GM12872 (cell line): ENCODE results near the gene ZNF385A.

Source experiments
- CTCF ChIP-seq: IDR thresholded peaks from 3 replicates; pipeline ENCODE4 v1.5.1; 2011; ENCODE audit warnings: low read depth, mild to moderate bottlenecking, low read length, moderate library complexity; ENCODE audit not compliant: insufficient read depth

ZNF385A gene

DNA sequence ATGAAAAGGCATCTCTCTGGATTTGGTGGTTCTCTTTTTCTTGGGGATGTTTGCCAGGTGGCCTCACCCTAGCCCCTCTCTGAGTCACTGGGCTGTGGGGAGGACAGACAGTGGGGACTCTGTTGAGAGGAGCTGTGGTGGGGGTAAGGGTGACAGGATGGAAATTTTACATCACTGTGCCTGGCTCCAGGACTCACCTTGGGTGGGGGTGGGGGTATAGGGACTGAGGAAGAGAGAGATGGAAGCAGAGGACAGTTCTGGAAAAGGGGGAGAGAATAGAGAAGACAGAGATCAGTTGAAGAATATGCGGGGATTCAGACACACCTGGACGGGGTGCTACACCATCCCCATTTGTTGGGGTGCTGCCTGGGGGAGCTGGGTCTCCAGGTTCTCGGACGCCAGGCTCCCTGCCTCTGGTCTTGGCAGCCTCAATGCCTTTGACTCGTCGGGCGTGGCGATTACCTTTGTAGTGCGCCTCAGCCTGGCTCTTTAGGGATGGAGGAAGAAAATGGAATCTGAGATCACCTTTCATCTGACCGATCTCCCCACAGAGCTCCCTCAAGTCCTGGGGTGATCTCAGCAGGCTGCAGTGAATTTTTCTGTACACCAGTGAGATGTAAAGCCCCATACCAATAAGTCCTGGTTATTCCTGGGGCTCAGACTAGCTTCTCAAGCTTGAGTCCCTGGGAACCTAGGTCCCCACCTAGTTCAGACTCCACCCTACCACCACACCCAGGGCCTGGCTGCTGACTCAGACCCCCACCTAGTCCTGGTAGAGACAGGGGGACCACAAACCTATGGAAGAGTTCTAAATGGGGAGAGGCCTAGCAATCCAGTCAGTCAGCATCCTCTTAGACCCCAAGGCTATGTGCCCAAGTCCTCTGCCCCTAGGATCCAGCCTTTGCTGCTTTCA is 10.6 kb downstream of the ZNF385A start:
- no peak for TF ChIP-seq CTCF

- TF ChIP-seq CTCF, result no peak
Observed at GRCh38 chr12:54372113-54372806, 12.3 kb downstream of the ZNF385A start.

DNA sequence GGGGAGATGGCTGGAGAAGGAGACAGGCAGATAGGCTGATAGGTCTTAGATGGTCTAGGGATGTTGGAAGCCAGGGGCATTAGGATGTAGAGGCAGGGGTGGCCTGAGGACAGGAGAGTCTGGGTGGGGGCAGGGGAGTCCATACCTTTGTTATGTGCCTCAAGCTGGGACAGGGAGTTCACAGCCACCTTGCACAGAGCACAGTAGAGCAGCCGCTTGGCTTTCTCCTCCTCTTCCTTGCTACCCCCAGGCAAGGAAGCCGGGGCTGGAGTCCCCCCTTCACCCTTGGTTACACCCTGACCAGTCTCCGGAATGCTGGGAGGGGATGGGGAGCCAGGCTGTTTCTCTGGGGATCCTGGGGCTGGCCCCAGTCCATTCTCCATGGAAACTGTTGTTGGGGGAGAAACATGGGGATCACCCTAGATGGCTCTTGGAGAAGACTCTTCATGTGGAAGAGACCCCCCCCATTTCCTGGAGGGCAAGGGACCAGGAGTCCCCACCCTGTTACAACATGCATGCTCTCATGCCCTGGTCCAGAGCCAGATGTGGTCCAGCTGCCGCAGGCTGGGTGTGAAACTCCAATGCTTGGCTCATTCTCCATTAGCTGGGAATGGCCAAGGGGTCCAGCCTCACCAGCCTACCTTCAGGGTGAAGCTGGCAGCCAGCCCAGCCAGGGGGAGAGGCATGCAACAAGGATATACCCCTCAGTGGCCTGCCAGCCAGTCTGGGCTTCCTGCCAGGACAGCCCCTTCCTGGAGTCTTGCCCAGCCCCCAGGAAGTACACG is 13.0 kb downstream of the ZNF385A start:
- no peak for TF ChIP-seq CTCF

- peak; percentile 87 for TF ChIP-seq CTCF
Observed at GRCh38 chr12:54370171-54370730, 14.3 kb downstream of the ZNF385A start.

DNA sequence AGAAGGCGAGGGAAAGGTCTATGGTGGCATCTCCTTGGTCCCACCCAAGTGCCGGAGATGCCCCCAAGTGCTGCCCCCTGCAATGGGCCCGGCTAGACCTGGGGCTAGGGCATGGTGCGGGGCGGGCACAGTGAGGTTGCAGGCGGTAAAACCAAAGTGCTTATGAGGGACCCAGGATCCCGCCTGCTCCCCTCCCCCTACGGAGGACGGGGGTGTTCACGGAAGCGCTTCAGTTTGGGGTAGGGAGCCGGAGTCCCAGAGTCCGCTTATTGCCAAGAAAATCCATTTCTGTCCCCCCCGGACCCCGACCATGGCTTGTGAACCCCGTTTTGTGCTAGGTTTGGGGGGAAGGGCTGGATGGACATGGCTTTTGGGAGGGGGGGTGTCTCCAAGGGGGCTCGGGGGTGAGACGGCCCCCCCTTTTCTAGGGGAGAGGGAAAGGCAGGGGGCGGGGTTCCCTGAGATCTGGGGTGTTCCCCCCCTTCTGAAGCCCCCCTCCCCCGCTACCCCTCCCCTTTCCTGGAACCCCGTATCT is 14.9 kb downstream of the ZNF385A start:
- no peak for TF ChIP-seq CTCF

DNA sequence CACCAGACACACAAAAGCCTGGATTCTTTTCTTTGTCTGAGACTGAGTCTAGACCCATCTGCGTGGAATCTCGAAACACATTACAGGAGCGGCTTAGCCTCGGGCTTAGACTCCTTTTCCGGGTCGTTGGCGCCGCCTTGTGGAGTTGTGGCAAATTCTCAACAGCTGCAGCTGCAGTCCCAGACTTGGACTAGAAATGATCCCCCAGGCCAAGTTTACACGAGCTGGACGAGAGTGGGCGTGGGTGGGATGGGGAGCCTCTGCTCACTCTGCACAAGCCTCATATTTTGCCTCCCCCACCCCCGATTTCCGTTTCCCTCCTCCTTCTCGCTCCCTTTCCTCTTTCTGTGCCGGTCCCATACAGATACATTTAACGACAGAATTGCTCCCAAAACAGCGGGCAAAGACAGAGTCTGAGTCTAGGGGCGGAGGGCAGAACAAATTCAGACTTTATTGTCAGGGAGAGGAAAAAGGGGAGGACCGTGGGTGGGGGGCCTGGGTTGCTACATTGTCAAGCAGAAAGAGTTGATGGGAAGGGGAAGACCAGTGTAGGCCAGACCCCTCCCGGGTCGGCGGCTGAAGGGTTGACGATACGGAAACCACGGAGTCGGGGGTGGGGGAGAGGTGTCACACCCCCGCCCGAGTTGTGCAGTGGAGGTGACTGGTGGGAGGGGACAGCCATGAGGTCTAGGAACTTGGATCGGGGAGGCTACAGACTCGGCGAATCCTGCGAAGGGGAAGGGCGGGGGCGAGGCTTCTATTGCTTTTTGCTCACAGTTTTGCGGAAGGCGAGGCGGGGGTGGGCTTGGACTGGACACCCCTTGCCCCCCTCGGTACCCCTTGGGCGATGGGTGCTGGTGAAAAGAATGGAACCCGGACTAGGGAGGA is 15.6 kb downstream of the ZNF385A start:
- peak; percentile 97 for TF ChIP-seq CTCF
